ENCODE data around the gene COQ10A.

COQ10A gene

GRCh38 chr12:56266693-56267442 lies at the start of gene COQ10A:
Gene COQ10A (plus strand): TSS chr12:56266942. CDS start chr12:56267119, 177 bp downstream.
- TF ChIP-seq REST (IDR thresholded peaks at IDR 0.05; ENCODE audit: low read depth) (no peak), FOXM1 (IDR thresholded peaks at IDR 0.05; ENCODE audit: borderline replicate concordance, low read depth) (no peak), TEAD4 (IDR thresholded peaks at IDR 0.05) (no peak), TAF1 (IDR thresholded peaks at IDR 0.05; ENCODE audit: low read depth) (peak; percentile 85), ZBTB7A (IDR thresholded peaks at IDR 0.05; ENCODE audit: low read depth) (peak; percentile 99), RAD21 (IDR thresholded peaks at IDR 0.05; ENCODE audit: low read depth) (peak; percentile 35; the same call in 1 of the 2 replicates), CREB1 (IDR thresholded peaks at IDR 0.05; ENCODE audit: low read depth) (peak; percentile 53), EP300 (IDR thresholded peaks at IDR 0.05; ENCODE audit: borderline replicate concordance) (peak; percentile 8; the same call in 1 of the 2 replicates), CEBPB (IDR thresholded peaks at IDR 0.05) (no peak), YY1 (IDR thresholded peaks at IDR 0.05; ENCODE audit: low read depth) (0 out of 2 replicates have a peak, but pooled peaks have one; percentile 18), USF1 (IDR thresholded peaks at IDR 0.05) (no peak; the same call in 1 of the 2 replicates), NFIC (IDR thresholded peaks at IDR 0.05) (no peak; the same call in 1 of the 2 replicates), EGR1 (IDR thresholded peaks at IDR 0.05) (no peak), TCF12 (IDR thresholded peaks at IDR 0.05; ENCODE audit: low read depth) (peak; percentile 49)
- TF ChIP-seq, protein P1, sequence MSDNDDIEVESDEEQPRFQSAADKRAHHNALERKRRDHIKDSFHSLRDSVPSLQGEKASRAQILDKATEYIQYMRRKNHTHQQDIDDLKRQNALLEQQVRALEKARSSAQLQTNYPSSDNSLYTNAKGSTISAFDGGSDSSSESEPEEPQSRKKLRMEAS (IDR thresholded peaks at IDR 0.05), result peak; percentile 84

DNA sequence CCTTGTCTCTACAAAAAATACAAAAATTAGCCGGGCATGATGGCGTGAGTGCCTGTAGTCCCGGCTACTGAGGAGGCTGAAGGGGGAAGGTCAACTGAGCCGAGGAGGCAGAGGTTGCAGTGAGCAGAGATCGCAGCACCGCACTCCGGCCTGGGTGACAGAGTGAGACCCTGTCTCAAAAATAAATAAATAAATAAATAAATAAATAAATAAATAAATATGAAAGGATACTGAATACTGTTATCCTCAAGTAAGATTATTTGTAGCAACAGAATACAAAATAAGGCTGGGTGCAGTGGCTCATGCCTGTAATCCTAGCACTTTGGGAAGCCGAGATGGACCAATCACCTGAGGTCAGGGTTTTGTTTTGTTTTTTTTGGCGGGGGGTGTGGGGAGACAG lies 46.9 kb upstream of the COQ10A start:
- TF ChIP-seq REST (IDR thresholded peaks at IDR 0.05; ENCODE audit: low read depth) (no peak), CEBPB (IDR thresholded peaks at IDR 0.05) (no peak), RAD21 (IDR thresholded peaks at IDR 0.05; ENCODE audit: low read depth) (no peak), EGR1 (IDR thresholded peaks at IDR 0.05) (no peak), CREB1 (IDR thresholded peaks at IDR 0.05; ENCODE audit: low read depth) (no peak), NFIC (IDR thresholded peaks at IDR 0.05) (no peak), TEAD4 (IDR thresholded peaks at IDR 0.05) (no peak), EP300 (IDR thresholded peaks at IDR 0.05; ENCODE audit: borderline replicate concordance) (no peak), ZBTB7A (IDR thresholded peaks at IDR 0.05; ENCODE audit: low read depth) (no peak), TCF12 (IDR thresholded peaks at IDR 0.05; ENCODE audit: low read depth) (no peak), FOXM1 (IDR thresholded peaks at IDR 0.05; ENCODE audit: borderline replicate concordance, low read depth) (no peak), YY1 (IDR thresholded peaks at IDR 0.05; ENCODE audit: low read depth) (no peak), USF1 (IDR thresholded peaks at IDR 0.05) (no peak), TAF1 (IDR thresholded peaks at IDR 0.05; ENCODE audit: low read depth) (no peak)
- TF ChIP-seq, protein P1 (IDR thresholded peaks at IDR 0.05), result no peak

DNA sequence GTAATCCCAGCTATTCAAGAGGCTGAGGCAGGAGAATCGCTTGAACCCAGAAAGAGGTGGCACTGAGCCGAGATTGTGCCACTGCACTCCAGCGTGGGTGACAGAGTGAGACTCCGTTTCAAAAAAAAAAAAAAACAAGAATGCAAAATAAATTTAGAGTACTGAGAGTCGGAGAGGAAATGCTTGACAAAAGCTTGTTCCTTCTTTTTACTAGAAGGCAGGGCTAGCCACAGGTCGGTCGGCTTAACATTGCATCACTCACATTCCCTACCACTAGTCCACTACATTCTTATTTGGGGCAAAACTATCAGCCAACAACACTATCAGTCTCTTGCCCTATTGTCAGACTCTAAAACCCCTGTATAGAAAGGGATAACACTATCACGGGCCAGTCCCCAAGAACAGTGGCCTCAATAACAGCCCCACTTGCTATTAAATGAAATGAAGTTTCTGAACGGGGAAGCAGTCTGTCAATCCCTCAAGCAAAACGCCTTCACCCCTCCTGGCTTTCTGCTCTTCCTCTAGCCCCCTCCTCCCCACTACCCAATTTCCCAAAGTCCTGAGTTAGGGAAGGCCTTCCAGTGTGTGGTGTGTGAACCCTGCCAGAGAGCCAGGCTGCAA lies 46.0 kb upstream of the COQ10A start:
- TF ChIP-seq NFIC (IDR thresholded peaks at IDR 0.05) (no peak), RAD21 (IDR thresholded peaks at IDR 0.05; ENCODE audit: low read depth) (no peak), TAF1 (IDR thresholded peaks at IDR 0.05; ENCODE audit: low read depth) (peak; percentile 50; the same call in 1 of the 2 replicates), CEBPB (IDR thresholded peaks at IDR 0.05) (peak; percentile 70)

DNA sequence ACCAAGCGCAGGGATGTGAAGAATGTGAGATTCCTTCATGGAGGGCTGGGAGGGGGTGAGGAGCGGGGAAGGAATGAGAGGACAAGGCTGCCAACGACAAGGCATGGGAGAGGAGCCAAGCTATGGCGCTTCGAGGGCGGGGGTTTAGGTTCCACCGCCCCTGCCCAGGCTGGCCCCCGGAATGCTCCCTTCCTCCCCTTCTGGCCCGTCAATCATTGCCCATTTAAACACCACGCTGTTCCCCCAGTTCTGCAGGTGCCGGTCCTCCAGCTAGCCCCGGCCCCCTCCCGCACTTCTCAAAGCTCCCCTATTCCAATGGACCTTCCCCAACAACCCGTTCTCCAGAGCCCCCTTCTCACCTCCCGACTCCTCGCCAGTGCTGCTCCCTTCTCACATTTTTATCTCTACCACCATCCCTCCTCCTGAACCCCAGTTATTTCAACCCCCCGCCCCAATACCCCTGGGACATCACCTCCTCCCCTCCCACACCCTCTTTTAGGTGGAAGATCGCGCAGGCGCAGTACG lies 45.4 kb upstream of the COQ10A start:
- TF ChIP-seq CEBPB (IDR thresholded peaks at IDR 0.05), result no peak
- no peak for TF ChIP-seq REST (IDR thresholded peaks at IDR 0.05; ENCODE audit: low read depth)
- TF ChIP-seq USF1 (IDR thresholded peaks at IDR 0.05), result no peak
- no peak for TF ChIP-seq FOXM1 (IDR thresholded peaks at IDR 0.05; ENCODE audit: borderline replicate concordance, low read depth)
- TF ChIP-seq CREB1 (IDR thresholded peaks at IDR 0.05; ENCODE audit: low read depth), result no peak
- no peak for TF ChIP-seq RAD21 (IDR thresholded peaks at IDR 0.05; ENCODE audit: low read depth)
- TF ChIP-seq EGR1 (IDR thresholded peaks at IDR 0.05), result no peak
- peak; percentile 76 for TF ChIP-seq ZBTB7A (IDR thresholded peaks at IDR 0.05; ENCODE audit: low read depth)
- peak; percentile 68; the same call in 1 of the 2 replicates for TF ChIP-seq TEAD4 (IDR thresholded peaks at IDR 0.05)
- TF ChIP-seq TAF1 (IDR thresholded peaks at IDR 0.05; ENCODE audit: low read depth), result no peak
- TF ChIP-seq YY1 (IDR thresholded peaks at IDR 0.05; ENCODE audit: low read depth), result no peak; the same call in 1 of the 2 replicates
- no peak for TF ChIP-seq NFIC (IDR thresholded peaks at IDR 0.05)
- TF ChIP-seq TCF12 (IDR thresholded peaks at IDR 0.05; ENCODE audit: low read depth), result no peak
- TF ChIP-seq, protein P1 (IDR thresholded peaks at IDR 0.05), result peak; percentile 39; the same call in 1 of the 2 replicates
- no peak; the same call in 1 of the 2 replicates for TF ChIP-seq EP300 (IDR thresholded peaks at IDR 0.05; ENCODE audit: borderline replicate concordance)

Data from Ishikawa (cell line).